OCI-LY1 (cell line): Measurements from ENCODE around the gene SH3D19.

ENCODE experiments used
- H2AFZ ChIP-seq: fragments of 200-600 bp; sonication (generic), shearing (Covaris generic); 2 replicates; pipeline ENCODE4 v1.6.0; 2014; ENCODE audit warnings: antibody characterized with exemption, mild to moderate bottlenecking, low read length
- H3F3A ChIP-seq: fragments of 200-600 bp; sonication (generic), shearing (Covaris generic); 2 replicates; pipeline ENCODE4 v1.6.0; 2014; ENCODE audit warnings: mild to moderate bottlenecking, antibody characterized with exemption, low read length, moderate library complexity; ENCODE audit not compliant: insufficient read depth
- H3K27ac ChIP-seq: fragments of 200-600 bp; sonication (generic); 2 replicates; pipeline ENCODE4 v1.5.1; 2014; ENCODE audit warnings: low read length, mixed run types, mild to moderate bottlenecking, low read depth; ENCODE audit not compliant: poor library complexity, severe bottlenecking
- H3K27me3 ChIP-seq: fragments of 200-600 bp; sonication (generic); 2 replicates; pipeline ENCODE4 v1.6.0; 2014; ENCODE audit warnings: antibody characterized with exemption, mild to moderate bottlenecking, low read length, moderate library complexity; ENCODE audit not compliant: insufficient read depth
- H3K36me3 ChIP-seq: fragments of 200-600 bp; sonication (generic); 2 replicates; pipeline ENCODE4 v1.6.1; 2014; ENCODE audit warnings: mild to moderate bottlenecking, antibody characterized with exemption, low read length, moderate library complexity, mixed read lengths; ENCODE audit not compliant: insufficient read depth
- H3K4me1 ChIP-seq: fragments of 200-600 bp; sonication (generic); 2 replicates; pipeline ENCODE4 v1.5.1; 2014; ENCODE audit warnings: mild to moderate bottlenecking, low read length, moderate library complexity; ENCODE audit not compliant: insufficient read depth, severe bottlenecking
- H3K4me2 ChIP-seq: fragments of 200-600 bp; sonication (generic), shearing (Covaris generic); 2 replicates; pipeline ENCODE4 v1.6.1; 2014; ENCODE audit warnings: low read length
- H3K4me3 ChIP-seq: fragments of 200-600 bp; sonication (generic); 2 replicates; pipeline ENCODE4 v1.5.1; 2014; ENCODE audit warnings: low read length, low read depth, mild to moderate bottlenecking, mixed read lengths; ENCODE audit not compliant: poor library complexity, severe bottlenecking
- H3K79me2 ChIP-seq: fragments of 200-600 bp; shearing (Covaris generic); 2 replicates; pipeline ENCODE4 v1.6.1; 2016; ENCODE audit warnings: mixed run types, low read length, mixed read lengths; ENCODE audit not compliant: insufficient read depth
- H3K9ac ChIP-seq: fragments of 200-600 bp; sonication (generic), shearing (Covaris generic); 2 replicates; pipeline ENCODE4 v1.6.1; 2014; ENCODE audit warnings: mild to moderate bottlenecking, low read length, mixed read lengths
- H3K9me2 ChIP-seq: fragments of 200-600 bp; sonication (generic), shearing (Covaris generic); 2 replicates; pipeline ENCODE4 v1.6.1; 2014; ENCODE audit warnings: low read depth, mild to moderate bottlenecking, low read length, mixed read lengths
- H3K9me3 ChIP-seq: fragments of 200-600 bp; shearing (Covaris generic); 2 replicates; pipeline ENCODE4 v1.6.1; 2014; ENCODE audit warnings: low read length, mixed read lengths
- H4K20me1 ChIP-seq: fragments of 200-600 bp; sonication (generic), shearing (Covaris generic); 2 replicates; pipeline ENCODE4 v1.6.0; 2016; ENCODE audit warnings: mild to moderate bottlenecking, low read length; ENCODE audit not compliant: insufficient read depth
- CTCF ChIP-seq: fragments of 200-600 bp; sonication (generic), shearing (Covaris generic); IDR thresholded peaks from 2 replicates; pipeline ENCODE4 v1.5.1; 2017; ENCODE audit warnings: mild to moderate bottlenecking, antibody characterized with exemption, low read length, moderate library complexity, mixed read lengths
- EZH2 ChIP-seq: fragments of 200-600 bp; sonication (generic), shearing (Covaris generic); IDR thresholded peaks from 2 replicates; pipeline ENCODE4 v1.8.0; 2017; ENCODE audit warnings: borderline replicate concordance, mixed run types, mild to moderate bottlenecking, antibody characterized with exemption, low read length, moderate library complexity, mixed read lengths

Gene SH3D19

GRCh38 chr4:151104621-151105020 is 220.8 kb downstream of the SH3D19 start:
- no peak overlapping the region for H3K27ac ChIP-seq
- H3K9me3 ChIP-seq, result no peaks in the 10 kb centered on the region
- no peak for TF ChIP-seq CTCF
- TF ChIP-seq EZH2, result no peak
- no peak overlapping the region for H2AFZ ChIP-seq
- H3K27me3 ChIP-seq, result no peaks in the 10 kb centered on the region
- no peaks in the 10 kb centered on the region for H3F3A ChIP-seq
- H3K4me1 ChIP-seq, result peaks cover 19% of the 10 kb centered on the region
- no peaks in the 10 kb centered on the region for H3K9me2 ChIP-seq
- no peak overlapping the region for H3K9ac ChIP-seq
- peaks cover 94% of the 10 kb centered on the region for H3K36me3 ChIP-seq
- H3K79me2 ChIP-seq, result peaks cover 26% of the 10 kb centered on the region
- no peak overlapping the region for H3K4me2 ChIP-seq
- H4K20me1 ChIP-seq, result no peaks in the 10 kb centered on the region
- no peak overlapping the region for H3K4me3 ChIP-seq

DNA sequence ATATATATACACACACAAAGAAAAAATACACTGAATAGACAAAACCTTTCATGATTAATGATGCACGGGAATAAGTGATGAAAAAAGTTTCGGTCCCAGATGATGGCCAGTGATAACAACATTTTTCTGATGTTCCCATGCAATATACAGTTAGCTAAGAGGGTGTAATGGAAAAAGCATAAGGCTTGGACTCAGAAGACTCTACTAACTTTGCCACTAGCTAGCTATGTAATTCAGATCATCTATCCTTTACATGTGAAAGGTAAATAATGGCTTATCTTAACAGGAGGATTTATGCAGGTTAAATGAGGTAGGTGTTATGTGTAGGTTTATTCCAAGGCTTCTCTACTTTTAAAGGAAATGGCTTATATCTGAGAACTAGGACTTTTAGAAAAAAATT is 221.6 kb downstream of the SH3D19 start:
- H3K4me3 ChIP-seq, result no peak overlapping the region
- no peaks in the 10 kb centered on the region for H3K9me2 ChIP-seq
- peaks cover 22% of the 10 kb centered on the region for H3K4me1 ChIP-seq
- no peak overlapping the region for H3K4me2 ChIP-seq
- no peaks in the 10 kb centered on the region for H3F3A ChIP-seq
- no peak overlapping the region for H2AFZ ChIP-seq
- peaks cover 88% of the 10 kb centered on the region for H3K36me3 ChIP-seq
- no peak overlapping the region for H3K27ac ChIP-seq
- H3K79me2 ChIP-seq, result peaks cover 28% of the 10 kb centered on the region
- no peaks in the 10 kb centered on the region for H4K20me1 ChIP-seq
- H3K9ac ChIP-seq, result no peak overlapping the region
- no peaks in the 10 kb centered on the region for H3K27me3 ChIP-seq
- no peaks in the 10 kb centered on the region for H3K9me3 ChIP-seq
- TF ChIP-seq EZH2 (no peak), CTCF (no peak)

DNA sequence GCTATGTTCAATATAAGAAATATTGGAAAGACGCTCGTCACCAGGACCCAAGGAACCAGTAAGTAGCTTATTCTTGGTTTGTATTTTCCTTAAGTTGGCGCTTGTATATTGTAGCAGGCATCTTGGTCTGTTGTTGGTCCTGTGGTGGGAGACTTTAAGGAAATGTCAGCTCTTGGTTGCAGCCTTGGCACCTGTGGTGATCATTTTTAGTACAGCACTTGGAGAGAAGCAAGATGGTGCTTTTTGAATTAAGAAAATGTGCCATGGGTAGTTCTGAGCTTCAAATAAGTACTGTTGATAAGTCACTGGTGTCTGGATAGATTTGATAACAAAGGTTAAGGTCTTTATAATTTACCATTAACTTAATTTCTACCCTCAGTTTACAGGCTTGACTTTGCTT is 224.9 kb downstream of the SH3D19 start:
- no peaks in the 10 kb centered on the region for H3K27me3 ChIP-seq
- TF ChIP-seq CTCF, result no peak
- TF ChIP-seq EZH2, result no peak
- no peaks in the 10 kb centered on the region for H3K9me3 ChIP-seq
- peaks cover 58% of the 10 kb centered on the region for H3K36me3 ChIP-seq
- H4K20me1 ChIP-seq, result no peaks in the 10 kb centered on the region
- no peak overlapping the region for H2AFZ ChIP-seq
- peak overlapping the region; percentile 86 for H3K27ac ChIP-seq
- H3K4me3 ChIP-seq, result peak overlapping the region; percentile 100
- peak overlapping the region; percentile 76 for H3K4me2 ChIP-seq
- H3K9ac ChIP-seq, result peak overlapping the region; percentile 100
- no peaks in the 10 kb centered on the region for H3K9me2 ChIP-seq
- H3F3A ChIP-seq, result no peaks in the 10 kb centered on the region
- H3K79me2 ChIP-seq, result peaks cover 28% of the 10 kb centered on the region
- peaks cover 32% of the 10 kb centered on the region for H3K4me1 ChIP-seq
